ENCODE data around the gene ADRM1.

Gene ADRM1, protein sequence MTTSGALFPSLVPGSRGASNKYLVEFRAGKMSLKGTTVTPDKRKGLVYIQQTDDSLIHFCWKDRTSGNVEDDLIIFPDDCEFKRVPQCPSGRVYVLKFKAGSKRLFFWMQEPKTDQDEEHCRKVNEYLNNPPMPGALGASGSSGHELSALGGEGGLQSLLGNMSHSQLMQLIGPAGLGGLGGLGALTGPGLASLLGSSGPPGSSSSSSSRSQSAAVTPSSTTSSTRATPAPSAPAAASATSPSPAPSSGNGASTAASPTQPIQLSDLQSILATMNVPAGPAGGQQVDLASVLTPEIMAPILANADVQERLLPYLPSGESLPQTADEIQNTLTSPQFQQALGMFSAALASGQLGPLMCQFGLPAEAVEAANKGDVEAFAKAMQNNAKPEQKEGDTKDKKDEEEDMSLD

DNA sequence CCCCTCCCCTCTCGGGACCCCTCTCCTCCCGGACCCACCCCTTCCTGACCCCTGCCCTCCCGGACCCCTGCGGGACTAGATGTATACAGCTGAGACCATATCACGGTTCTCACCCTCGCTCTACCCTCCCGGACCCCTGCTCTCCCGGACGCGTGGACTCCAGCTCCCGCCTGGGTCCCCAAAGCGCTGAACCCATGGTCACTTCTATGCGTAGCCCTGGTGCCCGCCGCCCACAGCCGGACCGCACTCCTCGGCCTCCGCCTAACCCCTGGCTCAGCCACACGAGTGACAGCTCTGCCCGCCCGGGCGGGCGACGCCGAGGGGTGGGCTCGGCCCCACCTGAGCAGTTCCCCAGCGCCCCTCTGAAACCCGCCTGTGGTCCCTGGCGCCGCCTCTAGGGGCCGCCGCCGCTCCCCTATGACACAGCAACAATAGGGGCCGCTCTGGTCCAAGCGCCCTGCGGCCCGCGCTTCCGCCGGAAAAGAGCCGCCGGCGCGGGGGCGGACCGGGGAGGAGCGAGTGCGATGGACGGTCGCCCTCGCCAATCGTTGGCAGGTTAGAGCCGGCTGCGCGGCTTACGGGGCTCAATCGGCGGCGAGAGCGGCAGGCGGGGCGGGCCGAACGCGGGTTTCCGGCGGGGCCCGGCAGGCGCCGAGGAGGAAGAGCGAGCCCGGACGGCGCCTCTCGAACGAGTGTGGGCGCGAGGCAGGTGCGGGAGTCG lies at the start of gene ADRM1:
ADRM1 (plus strand) TSS at position 657 of the 721 bp plus-strand sequence. CDS start 572 bp downstream, outside the sequence.
- H3K36me3 ChIP-seq (ENCODE audit: control insufficient read depth, low read length), result peaks cover 44% of the 10 kb centered on the region
- peaks cover 46% of the 10 kb centered on the region for H3K79me2 ChIP-seq (ENCODE audit: control insufficient read depth, low read length)
- peak within 1 kb of the TSS; percentile 100 for H3K4me2 ChIP-seq (ENCODE audit: low read length)
- no peak for TF ChIP-seq EZH2phosphoT487 (IDR thresholded peaks at IDR 0.05; ENCODE audit: borderline replicate concordance, low read length)
- TF ChIP-seq, protein P1, sequence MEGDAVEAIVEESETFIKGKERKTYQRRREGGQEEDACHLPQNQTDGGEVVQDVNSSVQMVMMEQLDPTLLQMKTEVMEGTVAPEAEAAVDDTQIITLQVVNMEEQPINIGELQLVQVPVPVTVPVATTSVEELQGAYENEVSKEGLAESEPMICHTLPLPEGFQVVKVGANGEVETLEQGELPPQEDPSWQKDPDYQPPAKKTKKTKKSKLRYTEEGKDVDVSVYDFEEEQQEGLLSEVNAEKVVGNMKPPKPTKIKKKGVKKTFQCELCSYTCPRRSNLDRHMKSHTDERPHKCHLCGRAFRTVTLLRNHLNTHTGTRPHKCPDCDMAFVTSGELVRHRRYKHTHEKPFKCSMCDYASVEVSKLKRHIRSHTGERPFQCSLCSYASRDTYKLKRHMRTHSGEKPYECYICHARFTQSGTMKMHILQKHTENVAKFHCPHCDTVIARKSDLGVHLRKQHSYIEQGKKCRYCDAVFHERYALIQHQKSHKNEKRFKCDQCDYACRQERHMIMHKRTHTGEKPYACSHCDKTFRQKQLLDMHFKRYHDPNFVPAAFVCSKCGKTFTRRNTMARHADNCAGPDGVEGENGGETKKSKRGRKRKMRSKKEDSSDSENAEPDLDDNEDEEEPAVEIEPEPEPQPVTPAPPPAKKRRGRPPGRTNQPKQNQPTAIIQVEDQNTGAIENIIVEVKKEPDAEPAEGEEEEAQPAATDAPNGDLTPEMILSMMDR (IDR thresholded peaks at IDR 0.05; ENCODE audit: low read depth, low read length, poor library complexity, severe bottlenecking), result peak; percentile 83
- no peaks in the 10 kb centered on the region for H3K9me2 ChIP-seq (replicated peaks; ENCODE audit: control insufficient read depth, low read length)
- H3K4me3 ChIP-seq (ENCODE audit: low read length), result peak within 1 kb of the TSS; percentile 97
- H3K9me3 ChIP-seq (ENCODE audit: control insufficient read depth, insufficient read depth, low read length), result no peaks in the 10 kb centered on the region
- peak within 1 kb of the TSS; percentile 74 for H3K27ac ChIP-seq (ENCODE audit: low read depth, low read length)
- H4K20me1 ChIP-seq (ENCODE audit: control insufficient read depth, insufficient read depth, low read depth, low read length), result peaks cover 30% of the 10 kb centered on the region
- peaks cover 4% of the 10 kb centered on the region; the same call in 1 of the 2 replicates for H3F3A ChIP-seq (ENCODE audit: control insufficient read depth, insufficient read depth)
- H3K4me1 ChIP-seq (ENCODE audit: control insufficient read depth, low read length), result peaks cover 22% of the 10 kb centered on the region
- no peaks in the 10 kb centered on the region for H3K27me3 ChIP-seq (ENCODE audit: control insufficient read depth, low read length)

DNA sequence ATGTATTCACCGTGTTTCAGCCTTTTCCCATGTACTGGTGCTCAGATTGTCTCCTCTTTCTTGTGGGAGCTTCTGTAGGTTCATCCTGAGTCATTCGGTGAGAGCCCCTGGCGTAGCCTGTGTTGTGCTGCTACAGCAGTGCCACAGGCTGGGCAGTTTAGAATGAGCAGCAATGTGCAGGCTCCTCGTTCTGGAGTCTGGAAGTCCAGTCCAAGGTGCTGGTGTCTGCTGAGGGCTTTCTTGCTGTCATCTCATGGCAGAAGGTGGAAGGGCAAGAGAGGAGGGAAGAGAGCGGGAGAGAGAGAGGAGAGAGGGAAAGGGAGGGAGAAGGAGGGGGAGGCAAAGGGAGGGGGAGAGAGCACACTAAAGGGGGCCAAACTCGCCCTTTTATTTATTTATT lies 49.4 kb upstream of the ADRM1 start:
- Histone ChIP-seq H3K79me2 (ENCODE audit: control insufficient read depth, low read length) (peaks cover 41% of the 10 kb centered on the region), H3K27me3 (ENCODE audit: control insufficient read depth, low read length) (no peaks in the 10 kb centered on the region), H3K4me3 (ENCODE audit: low read length) (no peak overlapping the region), H3F3A (ENCODE audit: control insufficient read depth, insufficient read depth) (no peaks in the 10 kb centered on the region), H3K36me3 (ENCODE audit: control insufficient read depth, low read length) (no peaks in the 10 kb centered on the region), H3K9me2 (replicated peaks; ENCODE audit: control insufficient read depth, low read length) (no peaks in the 10 kb centered on the region), H4K20me1 (ENCODE audit: control insufficient read depth, insufficient read depth, low read depth, low read length) (0 out of 2 replicates have a peak, but pooled peaks cover 4% of the 10 kb centered on the region), H3K4me1 (ENCODE audit: control insufficient read depth, low read length) (peaks cover 6% of the 10 kb centered on the region), H3K4me2 (ENCODE audit: low read length) (no peak overlapping the region), H3K27ac (ENCODE audit: low read depth, low read length) (no peak overlapping the region), H3K9me3 (ENCODE audit: control insufficient read depth, insufficient read depth, low read length) (no peaks in the 10 kb centered on the region)
- TF ChIP-seq EZH2phosphoT487 (IDR thresholded peaks at IDR 0.05; ENCODE audit: borderline replicate concordance, low read length), result no peak
- TF ChIP-seq, protein P1 (IDR thresholded peaks at IDR 0.05; ENCODE audit: low read depth, low read length, poor library complexity, severe bottlenecking), result no peak

DNA sequence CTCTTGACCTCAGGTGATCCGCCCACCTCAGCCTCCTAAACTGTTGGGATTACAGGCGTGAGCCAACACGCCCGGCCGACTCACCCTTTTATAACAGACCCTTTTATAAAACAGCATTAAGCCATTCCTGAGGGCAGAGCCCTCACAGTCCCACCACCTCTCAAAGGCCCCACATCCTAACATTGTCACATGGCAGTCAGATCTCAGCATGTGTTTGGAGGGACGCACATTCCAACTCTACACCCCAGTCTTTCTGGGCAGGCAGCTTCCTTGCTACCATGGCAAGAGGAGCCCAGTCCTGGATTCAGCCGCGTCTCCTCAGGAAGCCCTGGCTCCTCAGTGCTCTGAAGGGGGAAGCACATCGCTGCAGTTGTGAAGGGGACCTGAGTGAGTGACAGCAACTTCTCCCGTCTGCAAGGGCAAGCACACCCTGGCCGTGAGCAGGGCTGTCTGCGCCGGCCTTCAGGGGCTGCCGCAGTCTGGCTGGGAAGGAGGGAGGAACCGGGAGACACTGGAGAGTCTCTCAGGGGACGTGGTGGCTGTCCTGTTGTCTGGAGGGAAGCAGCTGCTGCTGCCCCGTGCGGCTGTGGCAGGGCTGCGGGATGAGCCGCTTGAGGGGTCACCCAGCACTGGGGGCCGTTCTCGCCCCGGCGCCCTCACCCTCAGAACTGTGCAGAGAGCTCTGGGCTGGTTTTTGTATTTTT lies 48.6 kb upstream of the ADRM1 start:
- Histone ChIP-seq H3K4me1 (ENCODE audit: control insufficient read depth, low read length) (peaks cover under 1% of the 10 kb centered on the region), H3F3A (ENCODE audit: control insufficient read depth, insufficient read depth) (no peaks in the 10 kb centered on the region), H3K27me3 (ENCODE audit: control insufficient read depth, low read length) (no peaks in the 10 kb centered on the region), H3K4me2 (ENCODE audit: low read length) (no peak overlapping the region), H3K4me3 (ENCODE audit: low read length) (no peak overlapping the region), H3K9me3 (ENCODE audit: control insufficient read depth, insufficient read depth, low read length) (no peaks in the 10 kb centered on the region), H3K9me2 (replicated peaks; ENCODE audit: control insufficient read depth, low read length) (no peaks in the 10 kb centered on the region), H3K27ac (ENCODE audit: low read depth, low read length) (no peak overlapping the region), H4K20me1 (ENCODE audit: control insufficient read depth, insufficient read depth, low read depth, low read length) (0 out of 2 replicates have a peak, but pooled peaks cover 5% of the 10 kb centered on the region), H3K79me2 (ENCODE audit: control insufficient read depth, low read length) (peaks cover 35% of the 10 kb centered on the region), H3K36me3 (ENCODE audit: control insufficient read depth, low read length) (no peaks in the 10 kb centered on the region)
- no peak for TF ChIP-seq EZH2phosphoT487 (IDR thresholded peaks at IDR 0.05; ENCODE audit: borderline replicate concordance, low read length)

Data from DOHH2 (cell line).